Sigmoid colon (tissue), 3 donors: ENCODE results near the gene FITM1.

Experiments
- CTCF ChIP-seq, 4 experiments: fragments of 450-650 bp in 3 of 4; fragments of 200-600 bp in 1 of 4; IDR thresholded peaks; one replicate each; pipeline ENCODE4 v1.5.1; 2016 to 2019; ENCODE audit warnings: antibody characterized with exemption in 4 of 4, mild to moderate bottlenecking in 3 of 4, moderate library complexity in 2 of 4
- POLR2A ChIP-seq, 2 donors: fragments of 450-650 bp; IDR thresholded peaks; one replicate each; pipeline ENCODE4 v1.6.1; 2016; ENCODE audit warnings: antibody characterized with exemption in 2 of 2, mild to moderate bottlenecking in 2 of 2, moderate library complexity in 2 of 2

GRCh38 chr14:24171422-24172260 lies 41.2 kb downstream of the FITM1 start, which contains the start of gene REC8:
- TF ChIP-seq CTCF (IDR thresholded peaks at IDR 0.05) (no peak), POLR2A (IDR thresholded peaks at IDR 0.05) (no peak)
